ENCODE results near the gene FCHSD2. TPM values are rescaled to one million over a fixed set of nuclear protein-coding genes. Genes with fewer than 3 reads are reported as not detected.
"Not testable (repeated sequence)": the region's sequence is repeated elsewhere in the genome, so short reads cannot be mapped to it uniquely, and the experiment has no call there.

The FCHSD2 gene
- total RNA-seq, 2 donors from 2014 or later: 14.0 to 17.6 TPM

- DNase-seq: no peak
- Mint-ChIP-seq H3K27me3 (ENCODE audit: insufficient read depth) (no peaks in the 10 kb centered on the region), H3K4me1 (no peaks in the 10 kb centered on the region), H3K36me3 (ENCODE audit: low read depth) (peaks cover 12% of the 10 kb centered on the region), H3K27ac (no peak overlapping the region), H3K4me3 (no peak overlapping the region), H3K9me3 (no peaks in the 10 kb centered on the region)
- no peak for TF ChIP-seq CTCF (conservative IDR thresholded peaks at IDR 0.05)
- Histone ChIP-seq H3K4me3 (ENCODE audit: low read length) (no peak overlapping the region), H3K9ac (ENCODE audit: extremely low read depth, low read length, poor library complexity, severe bottlenecking) (no peak overlapping the region), H3K9me3 (ENCODE audit: control insufficient read depth, low read length) (no peaks in the 10 kb centered on the region), H3K4me1 (ENCODE audit: control insufficient read depth, insufficient read depth, low read length) (no peaks in the 10 kb centered on the region), H3K27me3 (ENCODE audit: control insufficient read depth, insufficient read depth, low read length, poor library complexity, severe bottlenecking) (no peaks in the 10 kb centered on the region), H3K36me3 (ENCODE audit: control insufficient read depth, insufficient read depth, low read length) (peaks cover 4% of the 10 kb centered on the region), H3K27ac (ENCODE audit: low read depth, low read length) (no peak overlapping the region)
- 95 to 97% methylated on average over 4 to 5 of the region's 5 CpGs for WGBS, 2 experiments (ENCODE audit: insufficient coverage in 1 of 2, insufficient read length in 1 of 2)
Observed at GRCh38 chr11:72807021-72807693, 335.0 kb downstream of the FCHSD2 start.

GRCh38 chr11:72806378-72806777 lies 335.7 kb downstream of the FCHSD2 start:
- H3K36me3 ChIP-seq (ENCODE audit: control insufficient read depth, insufficient read depth, low read length); H3K27ac ChIP-seq (ENCODE audit: low read depth, low read length); H3K9me3 Mint-ChIP-seq; H3K4me1 Mint-ChIP-seq; H3K27me3 ChIP-seq (ENCODE audit: control insufficient read depth, insufficient read depth, low read length, poor library complexity, severe bottlenecking); H3K27ac Mint-ChIP-seq; H3K9ac ChIP-seq (ENCODE audit: extremely low read depth, low read length, poor library complexity, severe bottlenecking); H3K4me3 ChIP-seq (ENCODE audit: low read length); H3K9me3 ChIP-seq (ENCODE audit: control insufficient read depth, low read length); H3K27me3 Mint-ChIP-seq (ENCODE audit: insufficient read depth); H3K4me1 ChIP-seq (ENCODE audit: control insufficient read depth, insufficient read depth, low read length); DNase-seq; H3K4me3 Mint-ChIP-seq: not testable (repeated sequence)
- 86 to 98% methylated on average over 1 of the region's 1 CpG for WGBS, 2 experiments (ENCODE audit: insufficient coverage in 1 of 2, insufficient read length in 1 of 2)
- peaks cover 12% of the 10 kb centered on the region for H3K36me3 Mint-ChIP-seq (ENCODE audit: low read depth)

- H3K4me3 Mint-ChIP-seq: no peak overlapping the region
- Histone ChIP-seq H3K9ac (ENCODE audit: extremely low read depth, low read length, poor library complexity, severe bottlenecking) (no peak overlapping the region), H3K4me3 (ENCODE audit: low read length) (no peak overlapping the region), H3K27ac (ENCODE audit: low read depth, low read length) (no peak overlapping the region), H3K36me3 (ENCODE audit: control insufficient read depth, insufficient read depth, low read length) (peaks cover 4% of the 10 kb centered on the region), H3K4me1 (ENCODE audit: control insufficient read depth, insufficient read depth, low read length) (no peaks in the 10 kb centered on the region), H3K27me3 (ENCODE audit: control insufficient read depth, insufficient read depth, low read length, poor library complexity, severe bottlenecking) (no peaks in the 10 kb centered on the region), H3K9me3 (ENCODE audit: control insufficient read depth, low read length) (no peaks in the 10 kb centered on the region)
- 90 to 92% methylated on average over 3 of the region's 6 CpGs for WGBS, 2 experiments (ENCODE audit: insufficient coverage in 1 of 2, insufficient read length in 1 of 2)
- H3K9me3 Mint-ChIP-seq: no peaks in the 10 kb centered on the region
- no peak for TF ChIP-seq CTCF (conservative IDR thresholded peaks at IDR 0.05)
- no peak overlapping the region for H3K27ac Mint-ChIP-seq
- no peak for DNase-seq
- no peaks in the 10 kb centered on the region for H3K4me1 Mint-ChIP-seq
- H3K36me3 Mint-ChIP-seq (ENCODE audit: low read depth): peaks cover 7% of the 10 kb centered on the region
- no peaks in the 10 kb centered on the region for H3K27me3 Mint-ChIP-seq (ENCODE audit: insufficient read depth)
Observed at GRCh38 chr11:72805216-72805615, 336.9 kb downstream of the FCHSD2 start.

- Histone ChIP-seq H3K9ac (ENCODE audit: extremely low read depth, low read length, poor library complexity, severe bottlenecking) (no peak overlapping the region), H3K9me3 (ENCODE audit: control insufficient read depth, low read length) (no peaks in the 10 kb centered on the region), H3K4me1 (ENCODE audit: control insufficient read depth, insufficient read depth, low read length) (peaks cover 4% of the 10 kb centered on the region), H3K4me3 (ENCODE audit: low read length) (no peak overlapping the region), H3K27ac (ENCODE audit: low read depth, low read length) (no peak overlapping the region), H3K27me3 (ENCODE audit: control insufficient read depth, insufficient read depth, low read length, poor library complexity, severe bottlenecking) (no peaks in the 10 kb centered on the region), H3K36me3 (ENCODE audit: control insufficient read depth, insufficient read depth, low read length) (no peaks in the 10 kb centered on the region)
- no peak for TF ChIP-seq CTCF (conservative IDR thresholded peaks at IDR 0.05)
- Mint-ChIP-seq H3K9me3 (no peaks in the 10 kb centered on the region), H3K4me3 (no peak overlapping the region), H3K27ac (no peak overlapping the region), H3K27me3 (ENCODE audit: insufficient read depth) (no peaks in the 10 kb centered on the region), H3K4me1 (peaks cover 11% of the 10 kb centered on the region), H3K36me3 (ENCODE audit: low read depth) (no peaks in the 10 kb centered on the region)
- WGBS, 2 experiments (ENCODE audit: insufficient coverage in 1 of 2, insufficient read length in 1 of 2): 91 to 97% methylated on average over 4 of the region's 6 CpGs
- DNase-seq: no peak
Observed at GRCh38 chr11:72802822-72803221, 339.3 kb downstream of the FCHSD2 start.
